OCI-LY1 (cell line): Measurements from ENCODE around the gene TUBB2B.

Experiments used
- H2AFZ ChIP-seq: fragments of 200-600 bp; sonication (generic), shearing (Covaris generic); 2 replicates; pipeline ENCODE4 v1.6.0; 2014; ENCODE audit warnings: antibody characterized with exemption, mild to moderate bottlenecking, low read length
- H3F3A ChIP-seq: fragments of 200-600 bp; sonication (generic), shearing (Covaris generic); 2 replicates; pipeline ENCODE4 v1.6.0; 2014; ENCODE audit warnings: mild to moderate bottlenecking, antibody characterized with exemption, low read length, moderate library complexity; ENCODE audit not compliant: insufficient read depth
- H3K27ac ChIP-seq: fragments of 200-600 bp; sonication (generic); 2 replicates; pipeline ENCODE4 v1.5.1; 2014; ENCODE audit warnings: low read length, mixed run types, mild to moderate bottlenecking, low read depth; ENCODE audit not compliant: poor library complexity, severe bottlenecking
- H3K27me3 ChIP-seq: fragments of 200-600 bp; sonication (generic); 2 replicates; pipeline ENCODE4 v1.6.0; 2014; ENCODE audit warnings: antibody characterized with exemption, mild to moderate bottlenecking, low read length, moderate library complexity; ENCODE audit not compliant: insufficient read depth
- H3K36me3 ChIP-seq: fragments of 200-600 bp; sonication (generic); 2 replicates; pipeline ENCODE4 v1.6.1; 2014; ENCODE audit warnings: mild to moderate bottlenecking, antibody characterized with exemption, low read length, moderate library complexity, mixed read lengths; ENCODE audit not compliant: insufficient read depth
- H3K4me1 ChIP-seq: fragments of 200-600 bp; sonication (generic); 2 replicates; pipeline ENCODE4 v1.5.1; 2014; ENCODE audit warnings: mild to moderate bottlenecking, low read length, moderate library complexity; ENCODE audit not compliant: insufficient read depth, severe bottlenecking
- H3K4me2 ChIP-seq: fragments of 200-600 bp; sonication (generic), shearing (Covaris generic); 2 replicates; pipeline ENCODE4 v1.6.1; 2014; ENCODE audit warnings: low read length
- H3K4me3 ChIP-seq: fragments of 200-600 bp; sonication (generic); 2 replicates; pipeline ENCODE4 v1.5.1; 2014; ENCODE audit warnings: low read length, low read depth, mild to moderate bottlenecking, mixed read lengths; ENCODE audit not compliant: poor library complexity, severe bottlenecking
- H3K79me2 ChIP-seq: fragments of 200-600 bp; shearing (Covaris generic); 2 replicates; pipeline ENCODE4 v1.6.1; 2016; ENCODE audit warnings: mixed run types, low read length, mixed read lengths; ENCODE audit not compliant: insufficient read depth
- H3K9ac ChIP-seq: fragments of 200-600 bp; sonication (generic), shearing (Covaris generic); 2 replicates; pipeline ENCODE4 v1.6.1; 2014; ENCODE audit warnings: mild to moderate bottlenecking, low read length, mixed read lengths
- H3K9me2 ChIP-seq: fragments of 200-600 bp; sonication (generic), shearing (Covaris generic); 2 replicates; pipeline ENCODE4 v1.6.1; 2014; ENCODE audit warnings: low read depth, mild to moderate bottlenecking, low read length, mixed read lengths
- H3K9me3 ChIP-seq: fragments of 200-600 bp; shearing (Covaris generic); 2 replicates; pipeline ENCODE4 v1.6.1; 2014; ENCODE audit warnings: low read length, mixed read lengths
- H4K20me1 ChIP-seq: fragments of 200-600 bp; sonication (generic), shearing (Covaris generic); 2 replicates; pipeline ENCODE4 v1.6.0; 2016; ENCODE audit warnings: mild to moderate bottlenecking, low read length; ENCODE audit not compliant: insufficient read depth
- EZH2 ChIP-seq: fragments of 200-600 bp; sonication (generic), shearing (Covaris generic); IDR thresholded peaks from 2 replicates; pipeline ENCODE4 v1.8.0; 2017; ENCODE audit warnings: borderline replicate concordance, mixed run types, mild to moderate bottlenecking, antibody characterized with exemption, low read length, moderate library complexity, mixed read lengths
- TF ChIP-seq, protein P1 (sequence below): fragments of 200-600 bp; sonication (generic), shearing (Covaris generic); IDR thresholded peaks from 2 replicates; pipeline ENCODE4 v1.5.1; 2017; ENCODE audit warnings: mild to moderate bottlenecking, antibody characterized with exemption, low read length, moderate library complexity, mixed read lengths

TUBB2B gene

DNA sequence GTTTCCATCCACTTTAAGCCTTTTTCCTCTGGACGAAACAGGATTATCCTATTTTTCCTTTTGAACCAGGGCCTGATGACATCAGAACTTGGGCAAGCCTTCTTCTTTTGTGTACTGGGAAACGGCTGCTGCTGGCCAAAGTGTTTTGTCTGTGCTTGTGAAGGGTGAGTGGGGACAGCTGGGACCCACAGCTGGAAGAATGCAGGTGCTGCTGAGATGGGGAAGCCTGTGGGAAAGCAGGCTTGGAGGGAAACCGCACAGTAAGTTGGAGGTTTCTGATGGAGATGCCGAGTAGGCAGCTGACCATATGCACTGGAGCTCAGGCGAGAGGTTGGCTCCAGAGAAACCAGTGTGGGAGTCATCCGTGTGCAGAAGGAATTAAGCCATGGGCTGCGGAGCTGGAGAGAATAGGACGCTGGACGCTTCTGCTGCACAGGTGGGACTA is 22.8 kb upstream of the TUBB2B start:
- Histone ChIP-seq H3K27ac (no peak overlapping the region), H3F3A (no peaks in the 10 kb centered on the region), H3K9ac (no peak overlapping the region), H3K27me3 (peaks cover 9% of the 10 kb centered on the region), H3K4me3 (no peak overlapping the region), H2AFZ (no peak overlapping the region), H3K9me3 (no peaks in the 10 kb centered on the region), H3K4me2 (no peak overlapping the region), H3K79me2 (no peaks in the 10 kb centered on the region), H3K4me1 (no peaks in the 10 kb centered on the region), H4K20me1 (no peaks in the 10 kb centered on the region), H3K9me2 (no peaks in the 10 kb centered on the region), H3K36me3 (no peaks in the 10 kb centered on the region)
- TF ChIP-seq, protein P1, sequence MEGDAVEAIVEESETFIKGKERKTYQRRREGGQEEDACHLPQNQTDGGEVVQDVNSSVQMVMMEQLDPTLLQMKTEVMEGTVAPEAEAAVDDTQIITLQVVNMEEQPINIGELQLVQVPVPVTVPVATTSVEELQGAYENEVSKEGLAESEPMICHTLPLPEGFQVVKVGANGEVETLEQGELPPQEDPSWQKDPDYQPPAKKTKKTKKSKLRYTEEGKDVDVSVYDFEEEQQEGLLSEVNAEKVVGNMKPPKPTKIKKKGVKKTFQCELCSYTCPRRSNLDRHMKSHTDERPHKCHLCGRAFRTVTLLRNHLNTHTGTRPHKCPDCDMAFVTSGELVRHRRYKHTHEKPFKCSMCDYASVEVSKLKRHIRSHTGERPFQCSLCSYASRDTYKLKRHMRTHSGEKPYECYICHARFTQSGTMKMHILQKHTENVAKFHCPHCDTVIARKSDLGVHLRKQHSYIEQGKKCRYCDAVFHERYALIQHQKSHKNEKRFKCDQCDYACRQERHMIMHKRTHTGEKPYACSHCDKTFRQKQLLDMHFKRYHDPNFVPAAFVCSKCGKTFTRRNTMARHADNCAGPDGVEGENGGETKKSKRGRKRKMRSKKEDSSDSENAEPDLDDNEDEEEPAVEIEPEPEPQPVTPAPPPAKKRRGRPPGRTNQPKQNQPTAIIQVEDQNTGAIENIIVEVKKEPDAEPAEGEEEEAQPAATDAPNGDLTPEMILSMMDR, result no peak
- no peak for TF ChIP-seq EZH2

DNA sequence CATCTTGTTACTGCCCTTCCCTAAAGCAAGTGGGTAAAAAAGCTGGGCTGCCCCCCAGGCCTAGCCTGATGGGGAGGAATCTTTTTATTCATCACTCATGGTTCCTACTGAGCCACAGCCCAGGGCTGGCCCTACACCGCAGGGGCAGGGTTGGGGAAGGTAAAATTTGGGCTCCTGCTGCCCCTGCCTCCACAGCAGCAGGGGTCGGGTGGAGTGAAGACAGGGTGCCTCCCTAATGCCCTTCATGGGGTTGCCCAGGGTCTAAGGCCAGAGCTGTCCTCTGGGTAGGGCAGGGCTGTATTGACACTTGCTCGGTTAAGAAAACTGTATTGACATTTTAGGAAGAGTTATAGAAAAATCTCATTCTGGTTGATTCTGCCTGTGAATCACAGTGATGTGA is 22.4 kb upstream of the TUBB2B start:
- Histone ChIP-seq H3K27me3 (peaks cover 9% of the 10 kb centered on the region), H3K27ac (no peak overlapping the region), H2AFZ (no peak overlapping the region), H3K9ac (no peak overlapping the region), H3K4me3 (no peak overlapping the region), H3F3A (no peaks in the 10 kb centered on the region), H3K4me2 (no peak overlapping the region), H4K20me1 (no peaks in the 10 kb centered on the region), H3K36me3 (no peaks in the 10 kb centered on the region), H3K79me2 (no peaks in the 10 kb centered on the region), H3K9me2 (no peaks in the 10 kb centered on the region), H3K4me1 (no peaks in the 10 kb centered on the region), H3K9me3 (no peaks in the 10 kb centered on the region)
- no peak for TF ChIP-seq EZH2
- TF ChIP-seq, protein P1, result no peak

GRCh38 chr6:3247255-3248146 is 20.0 kb upstream of the TUBB2B start:
- TF ChIP-seq, protein P1, result no peak
- TF ChIP-seq EZH2, result no peak
- H3K4me1 ChIP-seq, result no peaks in the 10 kb centered on the region
- H3K27me3 ChIP-seq, result peaks cover 15% of the 10 kb centered on the region
- no peak overlapping the region for H3K4me2 ChIP-seq
- H3K4me3 ChIP-seq, result no peak overlapping the region
- H3K9me2 ChIP-seq, result no peaks in the 10 kb centered on the region
- H3K9ac ChIP-seq, result no peak overlapping the region
- no peaks in the 10 kb centered on the region for H3K36me3 ChIP-seq
- no peak overlapping the region for H2AFZ ChIP-seq
- H3K9me3 ChIP-seq, result no peaks in the 10 kb centered on the region
- no peaks in the 10 kb centered on the region for H3F3A ChIP-seq
- no peaks in the 10 kb centered on the region for H4K20me1 ChIP-seq
- no peak overlapping the region for H3K27ac ChIP-seq
- H3K79me2 ChIP-seq, result no peaks in the 10 kb centered on the region
